H1 (cell line): ENCODE measurements around the gene JPT1. TPM values are rescaled to one million over a fixed set of nuclear protein-coding genes. Genes with fewer than 3 reads are reported as not detected.

Experiments used
- CTCF ChIA-PET: fragments of 300-600 bp; sonication (Branson Sonifier 250); formaldehyde crosslinking; loops from one replicate; lab custom pipeline; 2021; ENCODE audit not compliant: partially characterized antibody; lab: Charles Lee
- POLR2A ChIA-PET: fragments of 300-600 bp; sonication (Branson Sonifier 250); formaldehyde crosslinking; loops from one replicate; lab custom pipeline; 2021; ENCODE audit warnings: inconsistent platforms; ENCODE audit not compliant: partially characterized antibody; lab: Charles Lee
- DNase-seq, 2 experiments: peaks; one replicate each; pipeline versions ENCODE4 v3.0.0 to v3.0.0-alpha.2; 2010 to 2022; ENCODE audit warnings: low spot score in 2 of 2, low read depth in 1 of 2, mixed read lengths in 1 of 2
- FAIRE-seq: peaks from 2 replicates; lab custom pipeline; 2011; peaks lifted over from hg19 to GRCh38; lab: Jason Lieb, UNC
- H2AFZ ChIP-seq: 2 replicates; pipeline ENCODE4 v1.8.1; 2012; ENCODE audit warnings: low read length, inconsistent platforms
- H2AK5ac ChIP-seq: 2 replicates; pipeline ENCODE4 v1.6.1; 2013; ENCODE audit warnings: low read depth, low read length
- H2BK120ac ChIP-seq: replicated peaks from 2 replicates; pipeline ENCODE3; 2013; ENCODE audit warnings: low read depth, low read length, inconsistent platforms
- H2BK12ac ChIP-seq: 2 replicates; pipeline ENCODE4 v1.6.1; 2013; ENCODE audit warnings: low read depth, low read length
- H2BK15ac ChIP-seq: 2 replicates; pipeline ENCODE4 v1.6.1; 2013; ENCODE audit warnings: low read length
- H2BK20ac ChIP-seq: 2 replicates; pipeline ENCODE4 v1.6.1; 2013; ENCODE audit warnings: low read length
- H2BK5ac ChIP-seq: 2 replicates; pipeline ENCODE4 v1.6.1; 2013; ENCODE audit warnings: low read depth, low read length
- H3K14ac ChIP-seq: 2 replicates; pipeline ENCODE4 v1.6.1; 2013; ENCODE audit warnings: inconsistent platforms; ENCODE audit not compliant: insufficient read length
- H3K18ac ChIP-seq: 2 replicates; pipeline ENCODE4 v1.6.1; 2013; ENCODE audit warnings: low read length; ENCODE audit errors: extremely low read depth
- H3K23ac ChIP-seq: 2 replicates; pipeline ENCODE4 v1.6.1; 2013; ENCODE audit warnings: inconsistent platforms; ENCODE audit not compliant: insufficient read length
- H3K23me2 ChIP-seq: 2 replicates; pipeline ENCODE4 v1.6.1; 2013; ENCODE audit warnings: low read depth, low read length
- H3K27ac ChIP-seq: 2 replicates; pipeline ENCODE4 v1.6.1; 2011; ENCODE audit warnings: low read depth, low read length, inconsistent platforms
- H3K27me3 ChIP-seq, 4 experiments: replicated peaks in 1 of 4; 1 replicate in 1 of 4; 2 replicates in 3 of 4; pipeline versions ENCODE4 v1.6.1 to v1.8.1; 2011 to 2013; ENCODE audit warnings: low read length in 3 of 4, mild to moderate bottlenecking in 3 of 4, inconsistent platforms in 2 of 4, mixed read lengths in 2 of 4, moderate library complexity in 1 of 4; ENCODE audit not compliant: control insufficient read depth in 3 of 4, insufficient read depth in 3 of 4; ENCODE audit errors: extremely low read depth in 1 of 4
- H3K36me3 ChIP-seq, 4 experiments: 2 replicates each; pipeline versions ENCODE4 v1.6.1 to v1.8.1; 2011 to 2013; ENCODE audit warnings: mild to moderate bottlenecking in 4 of 4, low read length in 3 of 4, moderate library complexity in 2 of 4, control low read depth in 1 of 4, inconsistent platforms in 1 of 4; ENCODE audit not compliant: insufficient read depth in 4 of 4, control insufficient read depth in 2 of 4
- H3K4ac ChIP-seq: replicated peaks from 2 replicates; pipeline ENCODE3; 2013; ENCODE audit warnings: low read length, low read depth, mixed read lengths, inconsistent platforms; ENCODE audit not compliant: insufficient read length
- H3K4me1 ChIP-seq, 4 experiments: replicated peaks in 1 of 4; 1 replicate in 1 of 4; 2 replicates in 3 of 4; pipeline versions ENCODE4 v1.6.1 to v1.8.1; 2011 to 2013; ENCODE audit warnings: low read length in 3 of 4, inconsistent platforms in 2 of 4, mixed read lengths in 1 of 4; ENCODE audit not compliant: insufficient read depth in 4 of 4, control insufficient read depth in 3 of 4
- H3K4me2 ChIP-seq, 2 experiments: 2 replicates each; pipeline versions ENCODE4 v1.6.1 to v1.8.1; 2011 to 2013; ENCODE audit warnings: low read depth in 2 of 2, low read length in 2 of 2, control low read depth in 1 of 2, inconsistent platforms in 1 of 2, mild to moderate bottlenecking in 1 of 2; ENCODE audit not compliant: insufficient read depth in 1 of 2
- H3K4me3 ChIP-seq, 4 experiments: fragments of 200-600, 300-600 bp in 1 of 4; sonication (generic), shearing (Covaris generic), sonication (Bioruptor Twin) in 1 of 4; 2 replicates each; pipeline versions ENCODE4 v1.5.1 to v1.8.1; 2011 to 2016; ENCODE audit warnings: low read length in 4 of 4, low read depth in 3 of 4, control low read depth in 2 of 4, inconsistent platforms in 2 of 4, mild to moderate bottlenecking in 2 of 4, mixed read lengths in 1 of 4, moderate library complexity in 1 of 4; ENCODE audit not compliant: insufficient read depth in 2 of 4; ENCODE audit errors: extremely low read depth in 1 of 4
- H3K56ac ChIP-seq: replicated peaks from 2 replicates; pipeline ENCODE3; 2013; ENCODE audit warnings: low read depth, mild to moderate bottlenecking, mixed read lengths, low read length, inconsistent platforms; ENCODE audit not compliant: insufficient read length
- H3K79me1 ChIP-seq: 2 replicates; pipeline ENCODE4 v1.6.1; 2013; ENCODE audit warnings: low read depth, low read length, control low read depth
- H3K79me2 ChIP-seq, 2 experiments: 2 replicates each; pipeline versions ENCODE4 v1.6.1 to v1.8.1; 2012 to 2013; ENCODE audit warnings: low read length in 2 of 2, mild to moderate bottlenecking in 2 of 2, inconsistent platforms in 1 of 2; ENCODE audit not compliant: insufficient read depth in 2 of 2, control insufficient read depth in 1 of 2
- H3K9ac ChIP-seq, 4 experiments: replicated peaks in 1 of 4; 1 replicate in 1 of 4; 2 replicates in 3 of 4; pipeline versions ENCODE4 v1.6.1 to v1.8.1; 2011 to 2013; ENCODE audit warnings: low read depth in 3 of 4, low read length in 3 of 4, control low read depth in 2 of 4, mild to moderate bottlenecking in 2 of 4, moderate library complexity in 2 of 4, inconsistent platforms in 1 of 4; ENCODE audit errors: extremely low read depth in 1 of 4
- H3K9me3 ChIP-seq, 2 experiments: 2 replicates each; pipeline versions ENCODE4 v1.6.1 to v1.8.1; 2012 to 2013; ENCODE audit warnings: mild to moderate bottlenecking in 2 of 2, moderate library complexity in 2 of 2, control low read depth in 1 of 2, inconsistent platforms in 1 of 2, low read depth in 1 of 2, low read length in 1 of 2, mixed read lengths in 1 of 2; ENCODE audit not compliant: insufficient read depth in 2 of 2
- H4K20me1 ChIP-seq, 2 experiments: replicated peaks in 1 of 2; 2 replicates each; pipeline versions ENCODE3 to v1.8.1; 2011 to 2013; ENCODE audit warnings: inconsistent platforms in 2 of 2, low read length in 2 of 2, mild to moderate bottlenecking in 1 of 2; ENCODE audit not compliant: insufficient read depth in 2 of 2, control insufficient read depth in 1 of 2
- H4K5ac ChIP-seq: 2 replicates; pipeline ENCODE4 v1.6.1; 2013; ENCODE audit warnings: low read length, low read depth, mixed read lengths, inconsistent platforms; ENCODE audit not compliant: insufficient read length
- H4K8ac ChIP-seq: 2 replicates; pipeline ENCODE4 v1.8.0; 2013; ENCODE audit warnings: mild to moderate bottlenecking, moderate library complexity, low read length, inconsistent platforms; ENCODE audit not compliant: insufficient read depth; ENCODE audit errors: extremely low read depth
- H4K91ac ChIP-seq: replicated peaks from 2 replicates; pipeline ENCODE3; 2013; ENCODE audit warnings: low read length, mixed read lengths, inconsistent platforms; ENCODE audit not compliant: insufficient read length
- KDM4A ChIP-seq: IDR thresholded peaks from one replicate; pipeline ENCODE4 v1.7.1; 2012; ENCODE audit warnings: low read depth, mild to moderate bottlenecking, moderate library complexity, low read length, inconsistent platforms; ENCODE audit not compliant: severe bottlenecking
- NANOG ChIP-seq: IDR thresholded peaks from 2 replicates; pipeline ENCODE4 v1.6.1; 2011; ENCODE audit warnings: low read length, low read depth, mild to moderate bottlenecking, inconsistent platforms; ENCODE audit not compliant: insufficient read depth, poor library complexity, severe bottlenecking
- SP1 ChIP-seq: IDR thresholded peaks from 2 replicates; pipeline ENCODE4 v1.6.1; 2011; ENCODE audit warnings: low read depth, low read length
- WGBS, 2 experiments: shearing (Covaris generic) in 1 of 2; methylation state at CpG; one replicate each; pipeline versions ENCODE4 v1.1.6 to v1.1.7; 2013 to 2015; ENCODE audit warnings: low lambda C conversion rate in 2 of 2, mixed read lengths in 2 of 2, inconsistent platforms in 1 of 2, low coverage in 1 of 2, missing lambda C conversion rate in 1 of 2; ENCODE audit not compliant: insufficient replicate concordance in 2 of 2, insufficient coverage in 1 of 2, insufficient read length in 1 of 2; ENCODE audit errors: extremely low coverage in 1 of 2, missing lambda C conversion rate in 1 of 2; 5-methylcytosine and 5-hydroxymethylcytosine counted together
- polyA plus RNA-seq, 7 experiments: library from polyadenylated mRNA; depleted of rRNA in 3 of 7; stranded (reverse) in 5 of 7; unstranded in 2 of 7; fragments of >200 nt in 5 of 7; fragments of 200-250 nt in 2 of 7; gene quantifications; 1 replicate in 5 of 7; 2 replicates in 1 of 7; 4 replicates in 1 of 7; pipeline versions ENCODE4 v1.2.1 to v1.2.3, GENCODE V29; 2011 to 2013; ENCODE audit warnings: missing spikeins in 2 of 7, mixed read lengths in 2 of 7
- total RNA-seq: library from RNA; stranded (reverse); fragmentation: NEBNext Ultra II Directional; extraction: Animal tissue kit (Norgen Biotek cat#: 25700); gene quantifications from 2 replicates; pipeline ENCODE4 v1.2.1, GENCODE V29; 2021

Gene JPT1
- total and polyA plus RNA-seq, 2 of the 8 experiments (the other 6 are each of a cell fraction or from before 2014, with no cell fraction given) = 154 to 369 TPM

DNA sequence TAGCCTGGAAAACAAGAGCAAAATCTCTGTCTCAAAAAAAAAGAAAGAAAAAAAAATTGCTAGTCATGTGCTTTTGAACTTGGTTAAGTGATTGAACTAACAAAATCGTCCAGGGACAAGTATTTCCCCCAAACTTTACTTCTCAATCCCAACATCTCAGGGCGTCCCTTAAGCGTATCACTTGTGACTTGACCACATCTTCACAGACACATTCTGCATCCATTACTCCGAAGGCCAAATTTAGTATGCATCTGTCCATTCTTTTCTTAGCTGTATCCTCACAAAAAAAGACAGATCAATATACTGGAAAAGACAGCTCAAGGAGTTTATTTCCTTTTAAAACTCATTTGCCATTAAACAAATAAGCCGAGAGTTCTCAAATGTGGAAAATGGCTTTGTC, 5.9 kb upstream of the JPT1 start:
- CTCF ChIA-PET = interaction anchor here (1.3 to 3.4 kb wide), 4 partner anchors 11 to 46 kb away, joined by 3 to 19 read pairs (median 9); no protein-coding TSS in a partner anchor
- no peak overlapping the region for H2BK12ac ChIP-seq
- no peak overlapping the region for H3K14ac ChIP-seq
- no peak overlapping the region for H3K9ac ChIP-seq
- no peaks in the 10 kb centered on the region for H3K27me3 ChIP-seq
- no peak overlapping the region for H4K5ac ChIP-seq
- H3K23me2 ChIP-seq = no peaks in the 10 kb centered on the region
- no peak overlapping the region for H2BK15ac ChIP-seq
- WGBS, 2 experiments = 96% methylated on average over 5 of the region's 5 CpGs; no CpG with 5 or more reads in 1 of the 2 experiments
- H3K4me2 ChIP-seq = no peak overlapping the region
- TF ChIP-seq NANOG (no peak), KDM4A (no peak), SP1 (no peak)
- H2BK20ac ChIP-seq = no peak overlapping the region
- H4K91ac ChIP-seq = no peak overlapping the region
- no peak overlapping the region for H3K27ac ChIP-seq
- no peak for DNase-seq
- H3K4ac ChIP-seq = no peak overlapping the region
- no peak overlapping the region for H3K18ac ChIP-seq
- POLR2A ChIA-PET = interaction anchor here (0.6 to 11.6 kb wide), 4 partner anchors 11 to 44 kb away, joined by 3 to 213 read pairs (median 16); no protein-coding TSS in a partner anchor
- H2AFZ ChIP-seq = no peak overlapping the region
- no peak overlapping the region for H3K4me3 ChIP-seq
- no peaks in the 10 kb centered on the region for H3K9me3 ChIP-seq
- no peak overlapping the region for H3K23ac ChIP-seq
- peaks cover 0 to 5% (median under 1%) of the 10 kb centered on the region in 4 experiments; a peak in 2 of 8 replicates for H3K36me3 ChIP-seq
- H3K79me1 ChIP-seq = no peaks in the 10 kb centered on the region
- no peak overlapping the region for H2BK5ac ChIP-seq
- no peak overlapping the region for H2AK5ac ChIP-seq
- no peak overlapping the region; the same call in 1 of the 2 replicates for H4K8ac ChIP-seq
- FAIRE-seq = no peak
- no peak overlapping the region for H3K56ac ChIP-seq
- no peak overlapping the region for H2BK120ac ChIP-seq
- H3K4me1 ChIP-seq = peaks cover 0 to 5% (median 2%) of the 10 kb centered on the region in 4 experiments; a peak in 3 of 7 replicates
- no peaks in the 10 kb centered on the region for H3K79me2 ChIP-seq
- peaks cover 0 to 2% of the 10 kb centered on the region in 2 experiments for H4K20me1 ChIP-seq
